GM19193 (cell line): ENCODE measurements around the gene TNPO1.

Source experiments
- POLR2A ChIP-seq: IDR thresholded peaks from 4 replicates; pipeline ENCODE4 v1.6.1; 2011; ENCODE audit not compliant: insufficient read depth, insufficient read length; ENCODE audit errors: extremely low read depth

TNPO1 gene

DNA sequence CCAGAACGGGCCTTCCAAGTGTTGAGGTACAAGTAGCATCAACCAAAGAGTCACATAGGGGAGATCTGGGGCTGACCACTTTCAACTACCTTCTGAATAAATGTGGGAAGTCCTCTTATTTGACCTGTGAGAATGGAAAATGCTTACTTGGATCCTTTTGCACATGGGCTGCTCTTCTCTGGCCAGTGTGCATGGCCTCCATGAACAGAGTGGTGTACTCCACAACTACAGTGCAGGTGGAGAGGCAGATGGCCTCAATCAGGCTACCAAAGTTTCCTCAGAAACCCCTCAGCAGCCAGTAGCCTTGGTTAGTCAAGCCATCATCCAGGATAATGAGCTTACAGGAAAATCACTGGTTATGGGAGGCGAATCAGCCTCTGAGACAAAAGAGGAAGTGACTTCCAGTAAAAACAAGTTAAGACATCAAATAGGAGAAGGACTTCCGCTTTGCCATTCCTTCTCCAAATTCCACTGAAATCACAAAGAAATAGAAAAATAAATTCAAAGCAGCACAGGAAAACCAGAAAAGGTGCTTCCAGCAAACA, 121.1 kb downstream of the TNPO1 start:
- no peak for TF ChIP-seq POLR2A

DNA sequence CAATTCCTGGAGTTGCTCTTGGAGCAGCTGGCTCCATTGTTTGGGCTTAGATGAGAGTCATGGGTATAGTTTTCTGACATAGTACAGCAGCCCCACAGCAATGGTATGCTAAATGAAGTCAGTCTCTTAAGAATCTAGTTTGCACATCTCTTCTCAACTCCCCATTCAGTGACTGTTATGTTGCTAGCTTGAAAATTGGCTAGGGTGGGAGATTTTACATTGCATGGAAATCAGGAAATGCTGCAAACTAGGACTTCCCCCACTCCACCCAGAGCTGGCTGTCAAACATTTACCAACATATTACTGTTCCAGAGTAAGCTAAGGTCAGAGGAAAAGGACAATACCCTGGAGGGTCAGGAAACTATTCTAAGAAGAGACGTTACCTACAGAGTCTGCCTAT, 121.7 kb downstream of the TNPO1 start:
- no peak for TF ChIP-seq POLR2A

DNA sequence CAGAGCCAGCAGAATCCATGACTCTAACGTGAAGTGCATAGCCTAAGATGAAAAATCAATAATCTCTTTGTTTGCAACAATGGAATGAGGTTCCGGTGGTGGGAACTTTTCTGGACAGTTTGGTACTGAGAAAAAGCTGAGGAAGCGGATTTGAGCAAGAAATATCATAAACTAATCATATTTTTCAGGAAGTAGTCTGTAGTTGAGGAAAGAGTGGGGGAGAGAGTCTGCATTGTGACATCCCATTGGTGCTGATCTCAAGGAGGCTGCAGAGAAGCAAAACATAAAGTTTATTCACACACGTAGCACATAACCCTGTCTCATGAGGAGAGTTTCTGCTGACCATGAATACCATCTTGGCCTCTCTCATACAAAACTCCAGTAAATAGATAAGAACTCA, 123.6 kb downstream of the TNPO1 start:
- TF ChIP-seq POLR2A = no peak

DNA sequence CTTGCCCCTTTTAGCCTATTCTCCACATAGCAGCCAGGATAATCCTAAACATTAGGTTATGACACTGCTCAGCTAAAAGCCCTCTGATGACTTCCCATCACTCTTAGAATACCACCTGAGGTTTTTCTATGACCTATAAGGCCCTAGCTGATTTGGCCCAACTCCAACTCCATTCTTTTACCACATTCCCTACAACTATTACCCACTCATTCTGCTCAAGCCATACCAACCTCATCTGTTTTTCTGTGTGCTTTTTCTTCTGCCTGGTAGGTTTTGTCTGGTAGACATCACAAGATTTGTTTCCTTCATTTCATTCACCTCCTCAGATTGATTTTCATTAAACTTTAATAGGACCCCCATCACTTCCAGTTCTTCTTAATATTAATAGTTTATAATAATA, 126.8 kb downstream of the TNPO1 start:
- TF ChIP-seq POLR2A = no peak

DNA sequence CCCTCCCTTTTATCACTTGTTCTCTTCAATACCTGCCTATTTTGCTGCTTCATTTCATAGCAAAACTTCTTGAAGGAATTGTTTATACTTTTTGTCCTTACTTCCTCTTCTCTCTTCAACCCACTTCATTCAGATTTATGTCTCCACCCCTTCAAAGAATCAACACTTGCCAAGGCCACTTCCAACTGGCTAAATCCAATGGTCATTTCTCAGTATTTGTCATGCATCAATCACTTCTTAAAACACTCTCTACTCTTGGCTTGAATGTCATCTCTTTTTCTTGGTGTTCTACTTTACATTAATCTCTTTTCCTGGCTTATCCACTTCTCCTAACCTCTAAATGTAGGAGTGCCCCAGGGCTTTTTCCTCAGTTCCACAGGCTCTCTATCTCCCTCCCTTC, 131.0 kb downstream of the TNPO1 start:
- no peak for TF ChIP-seq POLR2A

DNA sequence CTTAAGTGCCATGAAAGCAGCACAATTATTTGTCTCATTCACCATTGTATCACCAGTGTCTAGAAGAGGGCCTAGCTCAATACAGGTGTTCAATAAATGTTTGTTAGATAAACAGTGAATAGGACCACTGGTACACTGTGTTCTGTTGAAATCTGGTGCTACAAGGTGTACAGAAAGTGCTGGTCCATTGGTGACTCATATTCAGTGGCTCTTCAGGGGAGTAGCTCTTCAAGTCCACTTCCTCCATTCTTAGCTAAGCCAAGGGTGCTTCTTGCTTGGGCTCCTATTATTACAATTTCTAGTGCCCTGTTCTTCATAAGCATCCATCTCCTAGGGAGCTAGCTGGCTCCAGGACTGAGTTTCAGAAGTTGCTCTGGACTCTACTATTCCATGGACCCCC, 133.0 kb downstream of the TNPO1 start:
- TF ChIP-seq POLR2A = no peak

DNA sequence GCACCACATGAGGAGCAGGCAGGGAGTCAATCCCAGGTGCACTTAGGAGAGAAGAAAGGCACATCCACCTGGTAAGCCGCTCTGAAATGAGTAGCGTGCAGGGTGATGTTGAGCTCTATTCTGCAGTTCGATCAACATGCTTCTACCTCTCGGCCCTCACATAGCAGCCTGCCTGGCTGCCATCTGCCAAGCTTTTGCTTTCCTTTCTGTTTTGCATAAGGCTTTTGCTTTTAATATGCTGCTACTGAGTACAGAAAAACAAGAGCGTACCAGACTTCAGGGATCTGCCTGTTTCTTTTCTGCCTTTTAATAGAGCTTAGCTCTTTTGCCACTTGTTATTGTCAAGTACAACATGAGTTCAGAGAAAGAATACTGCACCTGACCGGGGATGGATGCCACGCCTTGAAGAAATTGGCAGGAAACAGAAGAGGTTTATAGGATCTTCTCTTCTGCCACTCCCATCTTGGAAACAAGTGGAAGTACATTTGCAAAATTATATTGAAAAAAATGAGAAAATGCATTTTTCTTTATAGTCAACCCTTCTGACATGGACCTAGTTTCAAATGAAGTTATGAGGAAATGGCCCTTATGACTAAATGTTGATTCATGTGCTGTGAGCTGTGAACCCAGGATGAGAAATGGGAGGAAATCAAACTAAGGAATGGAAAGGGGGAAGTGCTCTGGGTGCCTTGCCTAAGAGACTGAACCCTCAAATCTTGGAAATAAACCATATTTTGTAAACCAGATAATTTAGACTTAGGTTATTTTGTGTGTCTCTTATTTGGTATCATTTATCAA, 135.4 kb downstream of the TNPO1 start:
- TF ChIP-seq POLR2A = no peak

DNA sequence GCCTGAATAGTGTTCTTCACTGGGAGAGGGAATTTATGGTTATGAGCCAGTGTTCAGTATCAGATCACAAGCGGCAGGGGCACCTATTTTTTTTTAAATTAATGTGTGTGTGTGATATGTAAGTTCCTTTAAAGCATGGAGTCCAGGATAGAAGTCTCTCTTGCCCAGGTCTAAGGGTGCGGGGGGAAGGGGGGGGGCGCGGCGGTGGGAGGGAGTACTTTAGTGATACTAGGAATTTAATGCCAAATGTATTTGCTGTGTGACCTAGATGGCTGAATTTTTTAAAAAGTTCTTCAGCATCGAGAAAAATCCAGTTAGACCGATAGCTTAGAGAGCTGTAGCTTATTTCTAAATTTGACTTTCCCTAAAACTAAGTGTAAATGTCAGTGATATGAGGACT, 137.9 kb downstream of the TNPO1 start:
- TF ChIP-seq POLR2A = no peak

DNA sequence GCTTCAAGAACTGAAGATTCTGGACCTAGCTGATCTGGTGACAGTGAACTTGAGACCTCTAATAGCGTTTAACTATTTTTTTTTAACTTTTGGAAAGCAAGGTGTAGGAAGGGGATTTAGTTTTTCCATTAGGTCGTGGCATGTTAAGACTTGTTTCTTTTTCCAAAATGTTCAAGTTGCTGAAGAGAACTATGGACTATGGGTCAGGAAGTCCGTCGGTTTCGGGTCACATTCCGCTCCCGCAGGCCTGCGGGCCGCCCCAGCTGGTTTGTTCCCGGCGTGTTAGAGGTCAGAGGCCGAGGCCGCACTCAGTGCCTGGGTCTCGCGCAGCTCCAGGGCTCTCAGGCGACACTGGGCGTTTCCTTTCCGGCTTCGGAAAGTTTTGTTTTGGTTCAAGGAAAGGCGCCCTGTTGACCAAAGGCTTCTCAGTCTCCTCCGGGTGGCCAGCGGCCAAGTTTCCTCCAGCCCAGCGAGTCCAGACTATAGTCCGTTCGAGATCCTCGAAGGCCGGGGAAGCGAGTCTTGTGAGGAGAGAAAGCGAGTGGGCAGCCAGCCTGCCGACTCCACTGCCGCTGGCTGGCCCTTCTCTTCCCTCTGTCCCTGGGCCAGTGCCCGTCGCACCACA, 138.8 kb downstream of the TNPO1 start:
- TF ChIP-seq POLR2A = no peak

DNA sequence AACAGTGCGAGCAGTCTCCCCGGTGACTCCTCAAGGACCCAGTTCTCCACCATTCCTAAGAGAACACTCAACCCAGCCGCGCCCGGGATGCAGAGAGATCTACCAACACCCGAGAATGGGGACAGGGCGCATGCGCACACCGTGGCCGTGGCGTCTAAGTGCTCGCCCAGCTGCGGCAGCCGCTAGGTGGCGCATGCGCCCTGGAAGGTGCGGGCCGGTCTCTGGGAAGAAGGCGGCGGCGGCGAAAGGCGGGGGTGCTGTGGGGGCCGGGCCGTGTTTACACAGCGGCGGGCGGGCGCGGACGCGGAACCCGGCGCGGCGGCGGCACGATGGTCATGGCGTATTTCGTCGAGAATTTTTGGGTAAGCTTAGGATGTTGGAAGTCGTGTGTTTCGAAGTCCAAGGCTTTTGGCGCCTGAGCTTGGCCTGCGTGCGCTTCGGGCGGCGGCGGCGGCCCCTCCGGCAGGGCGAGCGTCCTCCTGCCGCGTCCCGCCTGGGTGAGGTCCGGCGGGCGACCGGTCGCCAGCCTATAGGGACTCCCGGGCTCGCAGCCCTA, 139.4 kb downstream of the TNPO1 start, which contains the start of gene FCHO2:
FCHO2 (plus strand) TSS at position 274 of the 556 bp plus-strand sequence; CDS start at position 330, 56 bp downstream.
- TF ChIP-seq POLR2A = peak; percentile 45

DNA sequence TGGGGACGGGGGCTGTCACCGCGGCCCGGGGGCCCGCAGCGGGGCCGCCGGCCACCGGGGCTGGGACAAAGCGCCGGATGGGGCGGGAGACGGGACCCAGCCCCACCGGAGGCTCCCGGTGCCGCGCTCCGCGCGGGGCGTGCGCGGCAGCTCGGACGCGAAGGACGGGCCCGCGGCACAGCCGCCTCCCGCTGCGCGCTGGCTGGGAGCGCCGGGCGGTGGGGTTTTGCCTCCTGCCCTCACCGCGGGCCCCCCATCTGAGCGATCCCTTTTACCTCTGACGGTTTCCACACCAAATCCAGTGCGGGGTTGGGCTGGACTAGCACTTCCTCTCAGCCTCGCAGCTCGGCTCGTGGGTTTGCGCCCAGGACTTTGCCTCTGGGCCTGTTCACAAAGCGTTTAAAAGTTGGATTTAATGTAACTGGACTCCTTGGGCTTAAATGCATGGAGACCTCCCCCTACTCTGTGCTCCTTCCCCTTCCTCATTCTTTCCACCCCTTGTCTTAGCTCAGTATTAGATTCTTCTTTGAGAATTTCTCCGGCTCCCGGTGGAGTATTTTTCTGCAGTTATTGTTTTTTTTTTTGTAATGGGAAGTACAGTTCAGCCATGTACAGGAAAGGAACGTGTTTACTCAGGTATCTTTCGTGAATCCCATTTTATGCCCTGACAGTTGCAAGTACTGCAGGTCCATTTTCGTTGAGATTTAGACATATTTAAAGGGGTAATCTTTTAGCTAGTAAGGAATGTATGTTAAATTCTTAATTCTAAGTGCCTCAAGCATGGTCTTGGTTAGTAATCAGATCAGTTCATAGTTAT, 140.1 kb downstream of the TNPO1 start:
- no peak for TF ChIP-seq POLR2A

DNA sequence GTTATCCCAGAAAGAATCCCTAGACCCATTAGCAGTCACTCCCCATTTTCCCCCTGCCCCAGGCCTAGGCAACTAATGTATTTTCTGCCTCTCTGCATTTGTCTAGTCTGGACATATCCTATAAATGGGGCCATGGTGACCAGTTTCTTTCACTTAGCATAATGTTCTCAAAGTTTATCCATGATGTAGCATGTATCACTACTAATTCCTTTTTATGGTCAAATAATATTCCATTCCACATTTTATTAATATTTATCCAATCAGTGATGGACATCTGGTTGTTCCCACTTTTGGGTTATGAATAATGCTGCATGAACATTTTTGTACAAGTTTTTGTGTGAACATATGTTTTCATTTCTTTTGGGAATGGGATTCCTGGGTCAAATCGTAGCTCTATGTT, 140.9 kb downstream of the TNPO1 start:
- no peak for TF ChIP-seq POLR2A

DNA sequence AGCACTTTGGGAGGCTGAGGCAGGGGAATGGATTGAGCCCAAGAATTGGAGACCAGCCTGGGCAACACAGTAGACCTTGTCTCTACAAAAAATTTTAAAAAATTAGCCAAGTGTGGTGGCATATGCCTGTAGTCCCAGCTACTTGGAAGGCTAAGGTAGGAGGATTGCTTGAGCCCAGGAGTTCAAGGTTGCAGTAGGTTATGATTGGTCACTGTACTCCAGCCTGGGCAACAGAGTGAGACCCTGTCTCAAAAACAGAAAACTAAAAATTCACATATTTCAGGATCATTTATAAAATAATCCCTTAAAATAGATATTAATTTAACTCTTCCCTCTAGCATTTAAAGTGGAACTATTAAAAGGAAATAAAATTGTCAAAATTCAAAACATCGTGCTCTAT, 142.8 kb downstream of the TNPO1 start:
- TF ChIP-seq POLR2A = no peak
